OCI-LY7 (cell line): ENCODE measurements around the gene FBXL20. TPM values are rescaled to one million over a fixed set of nuclear protein-coding genes. Genes with fewer than 3 reads are reported as not detected.

Experiments used
- BruUV-seq: library from RNA; stranded (reverse); fragments of 400-500 nt; replicated peaks from 2 replicates; lab custom pipeline; 2021; lab: Mats Ljungman, UMichigan
- CTCF ChIA-PET: fragments of 300-600 bp; sonication (Branson Sonifier 250); formaldehyde crosslinking; loops from one replicate; lab custom pipeline; 2022; ENCODE audit warnings: antibody characterized with exemption; ENCODE audit not compliant: unreplicated experiment; lab: Charles Lee
- POLR2A ChIA-PET: fragments of 300-600 bp; sonication (Branson Sonifier 250); formaldehyde crosslinking; loops from one replicate; lab custom pipeline; 2022; ENCODE audit warnings: antibody characterized with exemption; lab: Charles Lee
- DNase-seq: peaks from one replicate; pipeline ENCODE4 v3.0.0-alpha.2; 2015; ENCODE audit warnings: low spot score
- H2AFZ ChIP-seq: fragments of 200-600 bp; sonication (generic), shearing (Covaris generic); 2 replicates; pipeline ENCODE4 v1.6.1; 2014; ENCODE audit warnings: mild to moderate bottlenecking, antibody characterized with exemption, low read length, moderate library complexity
- H3K27ac ChIP-seq: fragments of 200-600 bp; sonication (generic); 2 replicates; pipeline ENCODE4 v1.5.1; 2014; ENCODE audit warnings: mixed run types, low read depth, mild to moderate bottlenecking, moderate library complexity, low read length, inconsistent platforms; ENCODE audit not compliant: poor library complexity, severe bottlenecking
- H3K36me3 ChIP-seq: fragments of 200-600 bp; sonication (generic); 2 replicates; pipeline ENCODE4 v1.6.1; 2014; ENCODE audit warnings: mild to moderate bottlenecking, antibody characterized with exemption, low read length, moderate library complexity, mixed read lengths; ENCODE audit not compliant: insufficient read depth
- H3K4me1 ChIP-seq: fragments of 200-600 bp; sonication (generic); 2 replicates; pipeline ENCODE4 v1.5.1; 2014; ENCODE audit warnings: mild to moderate bottlenecking, low read length; ENCODE audit not compliant: insufficient read depth, poor library complexity, severe bottlenecking
- H3K4me2 ChIP-seq: fragments of 200-600 bp; sonication (generic); 2 replicates; pipeline ENCODE4 v1.6.1; 2014; ENCODE audit warnings: mild to moderate bottlenecking, low read length
- H3K4me3 ChIP-seq: fragments of 200-600 bp; sonication (generic); 2 replicates; pipeline ENCODE4 v1.5.1; 2014; ENCODE audit warnings: mild to moderate bottlenecking, low read depth, low read length; ENCODE audit not compliant: poor library complexity, severe bottlenecking
- H3K79me2 ChIP-seq: fragments of 200-600 bp; sonication (generic); 2 replicates; pipeline ENCODE4 v1.6.1; 2016; ENCODE audit warnings: low read depth, mild to moderate bottlenecking, low read length, moderate library complexity, mixed read lengths; ENCODE audit not compliant: insufficient read depth
- H3K9me2 ChIP-seq: fragments of 200-600 bp; sonication (generic); 2 replicates; pipeline ENCODE4 v1.6.1; 2016; ENCODE audit warnings: mild to moderate bottlenecking, low read length, mixed read lengths; ENCODE audit not compliant: insufficient read depth
- H3K9me3 ChIP-seq: fragments of 200-600 bp; sonication (generic); 2 replicates; pipeline ENCODE4 v1.6.1; 2014; ENCODE audit warnings: mild to moderate bottlenecking, mixed run types, low read length, mixed read lengths
- H4K20me1 ChIP-seq: fragments of 200-600 bp; sonication (generic); 2 replicates; pipeline ENCODE4 v1.6.1; 2014; ENCODE audit warnings: mild to moderate bottlenecking, antibody characterized with exemption, low read length, moderate library complexity, mixed read lengths; ENCODE audit not compliant: insufficient read depth
- CTCF ChIP-seq: fragments of 200-600 bp; sonication (generic); conservative IDR thresholded peaks from 2 replicates; pipeline ENCODE4 v1.5.1; 2014; ENCODE audit warnings: mild to moderate bottlenecking, antibody characterized with exemption, low read length, moderate library complexity, mixed read lengths
- EZH2phosphoT487 ChIP-seq: fragments of 200-600 bp; sonication (generic); IDR thresholded peaks from 2 replicates; pipeline ENCODE4 v1.6.1; 2018; ENCODE audit warnings: low read depth, borderline replicate concordance, mild to moderate bottlenecking, mixed run types, antibody characterized with exemption, low read length, moderate library complexity, mixed read lengths
- intact Hi-C: fragments of 100-400 bp; cut with micrococcal nuclease; formaldehyde crosslinking; loops from one replicate; pipeline ENCODE4 v1.10.0; 2022; ENCODE audit not compliant: unreplicated experiment
- total RNA-seq, 2 experiments: library from RNA; depleted of rRNA in 1 of 2; stranded (reverse); fragments of >200 nt in 1 of 2; shearing (Covaris generic) in 1 of 2; gene quantifications; 2 replicates each; pipeline ENCODE4 v1.2.3, GENCODE V29; 2014 to 2022

FBXL20 gene
- total RNA-seq, 2 experiments from 2014 or later = 2.1 to 12.2 TPM

DNA sequence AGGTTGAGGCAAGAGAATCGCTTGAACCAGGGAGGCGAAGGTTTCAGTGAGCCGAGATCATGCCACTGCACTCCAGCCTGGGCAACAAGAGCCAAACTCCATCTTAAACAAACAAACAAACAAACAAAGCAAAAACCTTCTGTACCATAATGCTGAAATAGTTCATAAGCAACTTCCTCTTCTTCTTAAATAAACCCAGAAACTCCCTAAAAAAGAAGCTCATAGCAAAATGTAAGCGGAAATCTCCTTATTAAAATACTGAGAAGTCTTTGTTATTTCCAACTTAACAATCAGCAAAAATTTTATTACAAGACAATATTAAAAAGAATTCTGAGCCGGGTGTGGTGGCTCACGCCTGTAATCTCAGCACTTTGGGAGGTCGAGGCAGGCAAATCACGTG lies 82.8 kb downstream of the FBXL20 start:
- Histone ChIP-seq H3K79me2 (no peaks in the 10 kb centered on the region), H3K27ac (no peak overlapping the region), H3K4me1 (peaks cover 5% of the 10 kb centered on the region), H3K4me3 (no peak overlapping the region), H3K4me2 (no peak overlapping the region), H3K9me3 (no peaks in the 10 kb centered on the region), H2AFZ (no peak overlapping the region), H3K9me2 (no peaks in the 10 kb centered on the region), H3K36me3 (no peaks in the 10 kb centered on the region), H4K20me1 (no peaks in the 10 kb centered on the region)
- BruUV-seq = no TSS peak
- intact Hi-C loops = no loop called here
- no peak for TF ChIP-seq EZH2phosphoT487
- TF ChIP-seq CTCF = no peak
- DNase-seq = no peak
- ChIA-PET CTCF (no interaction called here), POLR2A (interaction anchor here (0.8 kb wide), 1 partner anchor 13 kb away, joined by 5 read pairs; no protein-coding TSS in a partner anchor)

- Histone ChIP-seq H3K9me2 (no peaks in the 10 kb centered on the region), H3K36me3 (no peaks in the 10 kb centered on the region), H3K4me2 (peak overlapping the region; percentile 70), H3K4me3 (peak overlapping the region; percentile 53), H4K20me1 (no peaks in the 10 kb centered on the region), H3K4me1 (peaks cover 22% of the 10 kb centered on the region), H3K9me3 (no peaks in the 10 kb centered on the region), H2AFZ (peak overlapping the region; percentile 84), H3K79me2 (no peaks in the 10 kb centered on the region), H3K27ac (peak overlapping the region; percentile 58)
- no TSS peak for BruUV-seq
- CTCF ChIA-PET = no interaction called here
- DNase-seq = peak; percentile 48
- POLR2A ChIA-PET = interaction anchor here (0.7 to 0.9 kb wide), 4 partner anchors 9 to 348 kb away, joined by 3 to 5 read pairs (median 4); no protein-coding TSS in a partner anchor
- intact Hi-C loops = no loop called here
- no peak for TF ChIP-seq CTCF
- no peak for TF ChIP-seq EZH2phosphoT487
Observed at GRCh38 chr17:39306509-39307212, 94.8 kb downstream of the FBXL20 start.

GRCh38 chr17:39305978-39306377 lies 95.4 kb downstream of the FBXL20 start:
- BruUV-seq = no TSS peak
- peak overlapping the region; percentile 53 for H3K4me3 ChIP-seq
- peaks cover 22% of the 10 kb centered on the region for H3K4me1 ChIP-seq
- H3K9me2 ChIP-seq = no peaks in the 10 kb centered on the region
- peak overlapping the region; percentile 84 for H2AFZ ChIP-seq
- peak overlapping the region; percentile 58 for H3K27ac ChIP-seq
- CTCF ChIA-PET = no interaction called here
- intact Hi-C loops = no loop called here
- no peaks in the 10 kb centered on the region for H4K20me1 ChIP-seq
- peak overlapping the region; percentile 70 for H3K4me2 ChIP-seq
- POLR2A ChIA-PET = interaction anchor here (0.7 to 0.9 kb wide), 2 partner anchors 13 to 347 kb away, joined by 5 read pairs; no protein-coding TSS in a partner anchor
- peak; percentile 11 for DNase-seq
- no peak for TF ChIP-seq CTCF
- TF ChIP-seq EZH2phosphoT487 = no peak
- H3K79me2 ChIP-seq = no peaks in the 10 kb centered on the region
- H3K9me3 ChIP-seq = no peaks in the 10 kb centered on the region
- H3K36me3 ChIP-seq = no peaks in the 10 kb centered on the region
